ENCODE measurements around the gene CDC42BPA. TPM values are rescaled to one million over a fixed set of nuclear protein-coding genes. Genes with fewer than 3 reads are reported as not detected.

CDC42BPA gene
- 10 to 100 TPM; 10.8 to 19.9 (median 13.8) TPM for polyA plus RNA-seq
- long read RNA-seq, donor 1, result 0 reads
- long read RNA-seq, donor 2, result 0 reads
- long read RNA-seq, donor 3, result 0 reads
- long read RNA-seq, donor 4, result 0 reads
- long read RNA-seq, donor 5, result 0 reads
- long read RNA-seq, donor 6, result 0 reads
- long read RNA-seq, donor 7, result 0 reads
- long read RNA-seq, donor 8, result 0 reads
- long read RNA-seq, donor 9, result 0 reads
- long read RNA-seq, donor 10, result 0 reads

- peak within 1 kb of the TSS; percentile 76 to 96 (median 94) for H3K4me3 ChIP-seq (ENCODE audit: low read depth in 1 of 3, low read length in 3 of 3)
- H3K9me3 ChIP-seq (ENCODE audit: control insufficient read depth in 2 of 2, insufficient read depth in 1 of 2, low read depth in 1 of 2, low read length in 1 of 2), result no peaks in the 10 kb centered on the region
- 0 to 1% (median 1%) methylated on average over 55 to 98 of the region's 98 CpGs for WGBS, 3 donors
- no peaks in the 10 kb centered on the region for H3K36me3 ChIP-seq (ENCODE audit: control insufficient read depth in 3 of 3, insufficient read depth in 2 of 3, low read depth in 1 of 3, low read length in 3 of 3)
- peak; percentile 87 to 92 for DNase-seq
- H3K27ac ChIP-seq (ENCODE audit: low read depth in 1 of 3, low read length in 2 of 3), result peak within 1 kb of the TSS; percentile 96 to 98 (median 98)
- peaks cover 0 to 18% (median 4%) of the 10 kb centered on the region in 3 donors for H3K4me1 ChIP-seq (ENCODE audit: control insufficient read depth in 3 of 3, insufficient read depth in 2 of 3, low read depth in 1 of 3, low read length in 2 of 3)
- no peak for FAIRE-seq
- H3K27me3 ChIP-seq (ENCODE audit: control insufficient read depth in 3 of 3, insufficient read depth in 3 of 3, low read length in 3 of 3), result no peaks in the 10 kb centered on the region
Observed at GRCh38 chr1:227318016-227318852, at the start of gene CDC42BPA. Gene CDC42BPA (minus strand): TSS chr1:227318492. CDS start chr1:227317182, 1,310 bp downstream.

GRCh38 chr1:227368009-227368408, 49.7 kb upstream of the CDC42BPA start:
- FAIRE-seq, result no peak
- Histone ChIP-seq H3K9me3 (ENCODE audit: control insufficient read depth in 2 of 2, insufficient read depth in 1 of 2, low read depth in 1 of 2, low read length in 1 of 2) (peaks cover 0 to 7% of the 10 kb centered on the region in 2 donors), H3K27ac (ENCODE audit: low read depth in 1 of 3, low read length in 2 of 3) (no peak overlapping the region), H3K4me3 (ENCODE audit: low read depth in 1 of 3, low read length in 3 of 3) (no peak overlapping the region), H3K4me1 (ENCODE audit: control insufficient read depth in 3 of 3, insufficient read depth in 2 of 3, low read depth in 1 of 3, low read length in 2 of 3) (peaks cover 0 to 4% (median 2%) of the 10 kb centered on the region in 3 donors), H3K27me3 (ENCODE audit: control insufficient read depth in 3 of 3, insufficient read depth in 3 of 3, low read length in 3 of 3) (no peaks in the 10 kb centered on the region), H3K36me3 (ENCODE audit: control insufficient read depth in 3 of 3, insufficient read depth in 2 of 3, low read depth in 1 of 3, low read length in 3 of 3) (no peaks in the 10 kb centered on the region)
- WGBS, 3 donors, result 94 to 100% (median 95%) methylated on average over 1 of the region's 1 CpG
- no peak for DNase-seq

GRCh38 chr1:227365473-227366431, 47.5 kb upstream of the CDC42BPA start:
- FAIRE-seq (no peak), DNase-seq (peak; percentile 23 to 75)
- Histone ChIP-seq H3K27ac (ENCODE audit: low read depth in 1 of 3, low read length in 2 of 3) (no peak overlapping the region), H3K9me3 (ENCODE audit: control insufficient read depth in 2 of 2, insufficient read depth in 1 of 2, low read depth in 1 of 2, low read length in 1 of 2) (peaks cover 0 to 7% of the 10 kb centered on the region in 2 donors), H3K4me3 (ENCODE audit: low read depth in 1 of 3, low read length in 3 of 3) (no peak overlapping the region), H3K4me1 (ENCODE audit: control insufficient read depth in 3 of 3, insufficient read depth in 2 of 3, low read depth in 1 of 3, low read length in 2 of 3) (peaks cover 0 to 4% (median 2%) of the 10 kb centered on the region in 3 donors), H3K27me3 (ENCODE audit: control insufficient read depth in 3 of 3, insufficient read depth in 3 of 3, low read length in 3 of 3) (no peaks in the 10 kb centered on the region), H3K36me3 (ENCODE audit: control insufficient read depth in 3 of 3, insufficient read depth in 2 of 3, low read depth in 1 of 3, low read length in 3 of 3) (no peaks in the 10 kb centered on the region)
- WGBS, 3 donors, result 64 to 81% (median 69%) methylated on average over 8 of the region's 8 CpGs

GRCh38 chr1:227364657-227365056, 46.4 kb upstream of the CDC42BPA start:
- H3K27ac ChIP-seq (ENCODE audit: low read depth in 1 of 3, low read length in 2 of 3), result no peak overlapping the region
- WGBS, 3 donors, result 60 to 76% (median 62%) methylated on average over 2 of the region's 2 CpGs
- no peak for DNase-seq
- H3K4me3 ChIP-seq (ENCODE audit: low read depth in 1 of 3, low read length in 3 of 3), result no peak overlapping the region
- FAIRE-seq, result no peak
- peaks cover 0 to 4% (median 2%) of the 10 kb centered on the region in 3 donors for H3K4me1 ChIP-seq (ENCODE audit: control insufficient read depth in 3 of 3, insufficient read depth in 2 of 3, low read depth in 1 of 3, low read length in 2 of 3)
- peaks cover 0 to 7% of the 10 kb centered on the region in 2 donors for H3K9me3 ChIP-seq (ENCODE audit: control insufficient read depth in 2 of 2, insufficient read depth in 1 of 2, low read depth in 1 of 2, low read length in 1 of 2)
- H3K27me3 ChIP-seq (ENCODE audit: control insufficient read depth in 3 of 3, insufficient read depth in 3 of 3, low read length in 3 of 3), result no peaks in the 10 kb centered on the region
- H3K36me3 ChIP-seq (ENCODE audit: control insufficient read depth in 3 of 3, insufficient read depth in 2 of 3, low read depth in 1 of 3, low read length in 3 of 3), result no peaks in the 10 kb centered on the region

GRCh38 chr1:227363825-227364224, 45.5 kb upstream of the CDC42BPA start:
- DNase-seq (no peak), FAIRE-seq (no peak)
- Histone ChIP-seq H3K27me3 (ENCODE audit: control insufficient read depth in 3 of 3, insufficient read depth in 3 of 3, low read length in 3 of 3) (no peaks in the 10 kb centered on the region), H3K9me3 (ENCODE audit: control insufficient read depth in 2 of 2, insufficient read depth in 1 of 2, low read depth in 1 of 2, low read length in 1 of 2) (peaks cover 0 to 7% of the 10 kb centered on the region in 2 donors), H3K36me3 (ENCODE audit: control insufficient read depth in 3 of 3, insufficient read depth in 2 of 3, low read depth in 1 of 3, low read length in 3 of 3) (no peaks in the 10 kb centered on the region), H3K27ac (ENCODE audit: low read depth in 1 of 3, low read length in 2 of 3) (no peak overlapping the region), H3K4me3 (ENCODE audit: low read depth in 1 of 3, low read length in 3 of 3) (no peak overlapping the region), H3K4me1 (ENCODE audit: control insufficient read depth in 3 of 3, insufficient read depth in 2 of 3, low read depth in 1 of 3, low read length in 2 of 3) (peaks cover 0 to 2% (median 0%) of the 10 kb centered on the region in 3 donors)
- 92 to 94% (median 93%) methylated on average over 7 of the region's 7 CpGs for WGBS, 3 donors

- no peaks in the 10 kb centered on the region for H3K36me3 ChIP-seq (ENCODE audit: control insufficient read depth in 3 of 3, insufficient read depth in 2 of 3, low read depth in 1 of 3, low read length in 3 of 3)
- peaks cover 0 to 7% of the 10 kb centered on the region in 2 donors for H3K9me3 ChIP-seq (ENCODE audit: control insufficient read depth in 2 of 2, insufficient read depth in 1 of 2, low read depth in 1 of 2, low read length in 1 of 2)
- no peak for DNase-seq
- 59 to 81% (median 60%) methylated on average over 1 of the region's 1 CpG for WGBS, 3 donors
- H3K27ac ChIP-seq (ENCODE audit: low read depth in 1 of 3, low read length in 2 of 3), result no peak overlapping the region
- H3K4me3 ChIP-seq (ENCODE audit: low read depth in 1 of 3, low read length in 3 of 3), result no peak overlapping the region
- FAIRE-seq, result no peak
- H3K27me3 ChIP-seq (ENCODE audit: control insufficient read depth in 3 of 3, insufficient read depth in 3 of 3, low read length in 3 of 3), result no peaks in the 10 kb centered on the region
- peaks cover 0 to 11% (median 2%) of the 10 kb centered on the region in 3 donors for H3K4me1 ChIP-seq (ENCODE audit: control insufficient read depth in 3 of 3, insufficient read depth in 2 of 3, low read depth in 1 of 3, low read length in 2 of 3)
Observed at GRCh38 chr1:227362039-227362438, 43.7 kb upstream of the CDC42BPA start.

GRCh38 chr1:227357927-227358302, 39.6 kb upstream of the CDC42BPA start:
- H3K4me1 ChIP-seq (ENCODE audit: control insufficient read depth in 3 of 3, insufficient read depth in 2 of 3, low read depth in 1 of 3, low read length in 2 of 3), result peaks cover 0 to 19% (median 0%) of the 10 kb centered on the region in 3 donors
- FAIRE-seq (no peak), DNase-seq (no peak)
- no peak overlapping the region for H3K4me3 ChIP-seq (ENCODE audit: low read depth in 1 of 3, low read length in 3 of 3)
- 28 to 64% (median 51%) methylated on average over 6 of the region's 6 CpGs for whole genome bisulfite sequencing, 3 donors
- H3K27ac ChIP-seq (ENCODE audit: low read depth in 1 of 3, low read length in 2 of 3), result peak overlapping the region; percentile 9 to 88 (median 77)
- no peaks in the 10 kb centered on the region for H3K27me3 ChIP-seq (ENCODE audit: control insufficient read depth in 3 of 3, insufficient read depth in 3 of 3, low read length in 3 of 3)
- H3K36me3 ChIP-seq (ENCODE audit: control insufficient read depth in 3 of 3, insufficient read depth in 2 of 3, low read depth in 1 of 3, low read length in 3 of 3), result no peaks in the 10 kb centered on the region
- H3K9me3 ChIP-seq (ENCODE audit: control insufficient read depth in 2 of 2, insufficient read depth in 1 of 2, low read depth in 1 of 2, low read length in 1 of 2), result no peaks in the 10 kb centered on the region
